Measurements from ENCODE around the gene CCL2. TPM values are rescaled to one million over a fixed set of nuclear protein-coding genes. Genes with fewer than 3 reads are reported as not detected.

Gene CCL2
- polyA plus RNA-seq, 3 donors, result 1.4 to 44.9 (median 17.7) TPM

- no peaks in the 10 kb centered on the region for H3K36me3 ChIP-seq (replicated peaks in 1 of 2; ENCODE audit: control insufficient read depth in 1 of 2, insufficient read depth in 2 of 2, low read length in 2 of 2)
- no peaks in the 10 kb centered on the region for H3K79me2 ChIP-seq (ENCODE audit: insufficient read depth, low read length)
- intact Hi-C loops (cut with micrococcal nuclease), result loop anchor here in 1 of 2 donors (2.0 to 10.0 kb wide), 3 partner anchors 53 to 63 kb away; partner anchors contain the start of gene CCL1
- DNase-seq, result no peak
- no peak overlapping the region for H3K9ac ChIP-seq (ENCODE audit: insufficient read depth, low read length, poor library complexity, severe bottlenecking)
- H3K9me3 Mint-ChIP-seq, result no peaks in the 10 kb centered on the region
- no peak overlapping the region for H2AFZ ChIP-seq (ENCODE audit: insufficient read depth, low read depth, low read length, poor library complexity, severe bottlenecking)
- H3K27ac Mint-ChIP-seq, result no peak overlapping the region
- H3K4me3 Mint-ChIP-seq, result no peak overlapping the region
- peaks cover 66% of the 10 kb centered on the region for H3K4me1 Mint-ChIP-seq
- no peak for TF ChIP-seq CTCF (IDR thresholded peaks at IDR 0.05)
- H3K36me3 Mint-ChIP-seq, result no peaks in the 10 kb centered on the region
- no peaks in the 10 kb centered on the region for H3K27me3 ChIP-seq (ENCODE audit: control insufficient read depth in 2 of 2, insufficient read depth in 2 of 2, low read length in 2 of 2)
- no peak overlapping the region for H3K4me2 ChIP-seq (replicated peaks; ENCODE audit: extremely low read depth, low read length, poor library complexity, severe bottlenecking)
- H3K4me3 ChIP-seq (replicated peaks in 1 of 3; ENCODE audit: low read depth in 2 of 3, low read length in 3 of 3), result no peak overlapping the region
- H4K20me1 ChIP-seq (ENCODE audit: insufficient read depth, low read length), result no peaks in the 10 kb centered on the region
- H3K4me1 ChIP-seq (ENCODE audit: control insufficient read depth in 1 of 2, insufficient read depth in 2 of 2, low read length in 2 of 2), result peaks cover 54 to 60% of the 10 kb centered on the region in 2 donors
- no peak overlapping the region for H3K27ac ChIP-seq (ENCODE audit: low read depth in 1 of 2, low read length in 2 of 2)
- H3K9me3 ChIP-seq (replicated peaks in 1 of 2; ENCODE audit: control insufficient read depth in 1 of 2, insufficient read depth in 1 of 2, low read length in 2 of 2), result no peaks in the 10 kb centered on the region
- peaks cover 0 to 2% (median 0%) of the 10 kb centered on the region in 3 donors for H3K27me3 Mint-ChIP-seq (ENCODE audit: low read depth in 3 of 3)
Measured at GRCh38 chr17:34305606-34306005, 50.5 kb downstream of the CCL2 start.

DNA sequence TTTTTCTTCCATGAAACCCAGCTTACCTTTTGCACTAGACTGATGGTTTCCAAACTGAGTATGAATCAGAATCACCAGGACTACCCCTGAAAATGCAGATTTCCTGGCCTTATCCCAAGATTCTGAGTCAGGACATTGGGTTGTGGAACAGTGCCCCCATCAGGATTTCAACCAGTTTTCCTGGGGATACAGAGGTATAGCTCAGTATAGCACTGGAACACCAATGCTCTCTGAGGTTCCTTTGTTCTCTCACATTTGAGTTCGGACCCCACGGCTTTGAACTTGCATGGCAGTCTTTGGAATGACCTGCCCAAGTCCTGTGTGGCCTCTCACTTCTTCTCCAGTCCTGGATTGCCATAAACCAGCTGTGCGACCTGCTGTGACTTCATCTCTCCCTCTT is 51.4 kb downstream of the CCL2 start:
- WGBS (ENCODE audit: insufficient coverage), result 75% methylated on average over 2 of the region's 3 CpGs

More for the DNA sequence above, 51.4 kb downstream of the CCL2 start:
- Mint-ChIP-seq H3K4me1 (peaks cover 59% of the 10 kb centered on the region), H3K4me3 (no peak overlapping the region), H3K27me3 (ENCODE audit: low read depth in 3 of 3) (peaks cover 0 to 2% (median 0%) of the 10 kb centered on the region in 3 donors), H3K36me3 (no peaks in the 10 kb centered on the region), H3K27ac (peak overlapping the region; percentile 80 to 94 (median 90)), H3K9me3 (no peaks in the 10 kb centered on the region)
- H3K27ac ChIP-seq (ENCODE audit: low read depth in 1 of 2, low read length in 2 of 2), result peak overlapping the region in 1 of 2 donors; percentile 77
- H3K9ac ChIP-seq (ENCODE audit: insufficient read depth, low read length, poor library complexity, severe bottlenecking), result peak overlapping the region; percentile 11
- intact Hi-C loops (cut with micrococcal nuclease), result loop anchor here in 1 of 2 donors (2.0 to 10.0 kb wide), 3 partner anchors 54 to 64 kb away; partner anchors contain the start of gene CCL1
- peak overlapping the region; percentile 42 for H3K4me2 ChIP-seq (replicated peaks; ENCODE audit: extremely low read depth, low read length, poor library complexity, severe bottlenecking)
- H4K20me1 ChIP-seq (ENCODE audit: insufficient read depth, low read length), result no peaks in the 10 kb centered on the region
- peaks cover 49 to 54% of the 10 kb centered on the region in 2 donors for H3K4me1 ChIP-seq (ENCODE audit: control insufficient read depth in 1 of 2, insufficient read depth in 2 of 2, low read length in 2 of 2)
- no peak overlapping the region for H2AFZ ChIP-seq (ENCODE audit: insufficient read depth, low read depth, low read length, poor library complexity, severe bottlenecking)
- no peaks in the 10 kb centered on the region for H3K79me2 ChIP-seq (ENCODE audit: insufficient read depth, low read length)
- peak overlapping the region in 1 of 3 experiments; percentile 34 for H3K4me3 ChIP-seq (replicated peaks in 1 of 3; ENCODE audit: low read depth in 2 of 3, low read length in 3 of 3)
- H3K36me3 ChIP-seq (replicated peaks in 1 of 2; ENCODE audit: control insufficient read depth in 1 of 2, insufficient read depth in 2 of 2, low read length in 2 of 2), result no peaks in the 10 kb centered on the region
- no peaks in the 10 kb centered on the region for H3K9me3 ChIP-seq (replicated peaks in 1 of 2; ENCODE audit: control insufficient read depth in 1 of 2, insufficient read depth in 1 of 2, low read length in 2 of 2)
- H3K27me3 ChIP-seq (ENCODE audit: control insufficient read depth in 2 of 2, insufficient read depth in 2 of 2, low read length in 2 of 2), result no peaks in the 10 kb centered on the region
- TF ChIP-seq CTCF (IDR thresholded peaks at IDR 0.05), result no peak
- DNase-seq, result peak in 1 of 3 donors; percentile 63

Other genes with a start within 250 kb of the CCL2 start
- under 1 TPM in 2 of 3 donors, not detected in 1; 0.25 to 0.38 TPM for gene CCL7, start 14.9 kb downstream of the CCL2 start, polyA plus RNA-seq
- gene CCL11, start 30.5 kb downstream of the CCL2 start, polyA plus RNA-seq, result not detected
- gene CCL8, start 64.2 kb downstream of the CCL2 start, polyA plus RNA-seq, result 1 to 10 TPM in 1 of 3 donors, under 1 TPM in 2; 0.17 to 1.3 (median 0.98) TPM
- not detected for gene CCL13, start 101.2 kb downstream of the CCL2 start, polyA plus RNA-seq
- not detected for gene CCL1, start 107.9 kb downstream of the CCL2 start, polyA plus RNA-seq

Measured in CD14-positive monocyte (primary cell).